ENCODE measurements around the gene LDLRAD3.

- TF ChIP-seq, protein P1, sequence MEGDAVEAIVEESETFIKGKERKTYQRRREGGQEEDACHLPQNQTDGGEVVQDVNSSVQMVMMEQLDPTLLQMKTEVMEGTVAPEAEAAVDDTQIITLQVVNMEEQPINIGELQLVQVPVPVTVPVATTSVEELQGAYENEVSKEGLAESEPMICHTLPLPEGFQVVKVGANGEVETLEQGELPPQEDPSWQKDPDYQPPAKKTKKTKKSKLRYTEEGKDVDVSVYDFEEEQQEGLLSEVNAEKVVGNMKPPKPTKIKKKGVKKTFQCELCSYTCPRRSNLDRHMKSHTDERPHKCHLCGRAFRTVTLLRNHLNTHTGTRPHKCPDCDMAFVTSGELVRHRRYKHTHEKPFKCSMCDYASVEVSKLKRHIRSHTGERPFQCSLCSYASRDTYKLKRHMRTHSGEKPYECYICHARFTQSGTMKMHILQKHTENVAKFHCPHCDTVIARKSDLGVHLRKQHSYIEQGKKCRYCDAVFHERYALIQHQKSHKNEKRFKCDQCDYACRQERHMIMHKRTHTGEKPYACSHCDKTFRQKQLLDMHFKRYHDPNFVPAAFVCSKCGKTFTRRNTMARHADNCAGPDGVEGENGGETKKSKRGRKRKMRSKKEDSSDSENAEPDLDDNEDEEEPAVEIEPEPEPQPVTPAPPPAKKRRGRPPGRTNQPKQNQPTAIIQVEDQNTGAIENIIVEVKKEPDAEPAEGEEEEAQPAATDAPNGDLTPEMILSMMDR (IDR thresholded peaks at IDR 0.05), result no peak
- TF ChIP-seq POLR2A (IDR thresholded peaks at IDR 0.05) (no peak), EP300 (IDR thresholded peaks at IDR 0.05) (no peak)
Observed at GRCh38 chr11:35928688-35929395, 15.0 kb upstream of the LDLRAD3 start.
